Stomach (tissue), 4 donors: ENCODE measurements around the gene SLC25A13.

Experiments used
- CTCF ChIP-seq, 7 experiments: fragments of 450-650 bp in 4 of 7; fragments of 200-600 bp in 3 of 7; sonication (generic) in 3 of 7; IDR thresholded peaks; one replicate each; pipeline ENCODE4 v1.5.1; 2016 to 2019; ENCODE audit warnings: antibody characterized with exemption in 7 of 7, control low read depth in 2 of 7, mild to moderate bottlenecking in 1 of 7
- EP300 ChIP-seq: sonication (generic); formaldehyde crosslinking; IDR thresholded peaks from one replicate; pipeline ENCODE4 v1.6.1; 2017; ENCODE audit warnings: antibody characterized with exemption
- POLR2AphosphoS5 ChIP-seq, 3 donors: sonication (generic); formaldehyde crosslinking; IDR thresholded peaks; one replicate each; pipeline ENCODE4 v1.6.1; 2016; ENCODE audit warnings: antibody characterized with exemption in 3 of 3

DNA sequence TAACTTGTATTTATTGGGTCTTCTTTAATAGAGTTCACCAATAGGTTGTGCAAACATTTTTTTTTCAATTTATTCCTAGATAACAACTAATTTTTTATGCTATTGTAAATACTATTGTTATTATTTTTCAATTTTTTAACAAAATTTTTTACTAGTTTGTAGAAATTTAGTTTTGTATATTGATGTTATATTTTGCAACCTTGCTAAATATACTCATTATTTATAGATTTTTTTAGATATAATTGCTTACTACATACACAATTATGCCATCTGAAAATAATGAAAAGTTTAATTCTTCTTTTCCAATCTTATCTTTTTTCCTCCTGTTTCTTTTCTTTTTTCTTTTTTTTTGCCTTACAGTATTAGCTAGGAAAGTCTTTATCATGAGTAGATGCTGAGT lies 216.9 kb downstream of the SLC25A13 start:
- no peak for TF ChIP-seq CTCF (IDR thresholded peaks at IDR 0.05)
- no peak for TF ChIP-seq POLR2AphosphoS5 (IDR thresholded peaks at IDR 0.05)
- no peak for TF ChIP-seq EP300
